H1 (cell line): ENCODE measurements around the gene MBLAC1. TPM values are rescaled to one million over a fixed set of nuclear protein-coding genes. Genes with fewer than 3 reads are reported as not detected.

Experiments used
- CTCF ChIA-PET: fragments of 300-600 bp; sonication (Branson Sonifier 250); formaldehyde crosslinking; loops from one replicate; lab custom pipeline; 2021; ENCODE audit not compliant: partially characterized antibody; lab: Charles Lee
- POLR2A ChIA-PET: fragments of 300-600 bp; sonication (Branson Sonifier 250); formaldehyde crosslinking; loops from one replicate; lab custom pipeline; 2021; ENCODE audit warnings: inconsistent platforms; ENCODE audit not compliant: partially characterized antibody; lab: Charles Lee
- DNase-seq, 2 experiments: peaks; one replicate each; pipeline versions ENCODE4 v3.0.0 to v3.0.0-alpha.2; 2010 to 2022; ENCODE audit warnings: low spot score in 2 of 2, low read depth in 1 of 2, mixed read lengths in 1 of 2
- FAIRE-seq: peaks from 2 replicates; lab custom pipeline; 2011; peaks lifted over from hg19 to GRCh38; lab: Jason Lieb, UNC
- H2AFZ ChIP-seq: 2 replicates; pipeline ENCODE4 v1.8.1; 2012; ENCODE audit warnings: low read length, inconsistent platforms
- H2AK5ac ChIP-seq: 2 replicates; pipeline ENCODE4 v1.6.1; 2013; ENCODE audit warnings: low read depth, low read length
- H2BK120ac ChIP-seq: replicated peaks from 2 replicates; pipeline ENCODE3; 2013; ENCODE audit warnings: low read depth, low read length, inconsistent platforms
- H2BK12ac ChIP-seq: 2 replicates; pipeline ENCODE4 v1.6.1; 2013; ENCODE audit warnings: low read depth, low read length
- H2BK15ac ChIP-seq: 2 replicates; pipeline ENCODE4 v1.6.1; 2013; ENCODE audit warnings: low read length
- H2BK20ac ChIP-seq: 2 replicates; pipeline ENCODE4 v1.6.1; 2013; ENCODE audit warnings: low read length
- H2BK5ac ChIP-seq: 2 replicates; pipeline ENCODE4 v1.6.1; 2013; ENCODE audit warnings: low read depth, low read length
- H3K14ac ChIP-seq: 2 replicates; pipeline ENCODE4 v1.6.1; 2013; ENCODE audit warnings: inconsistent platforms; ENCODE audit not compliant: insufficient read length
- H3K18ac ChIP-seq: 2 replicates; pipeline ENCODE4 v1.6.1; 2013; ENCODE audit warnings: low read length; ENCODE audit errors: extremely low read depth
- H3K23ac ChIP-seq: 2 replicates; pipeline ENCODE4 v1.6.1; 2013; ENCODE audit warnings: inconsistent platforms; ENCODE audit not compliant: insufficient read length
- H3K23me2 ChIP-seq: 2 replicates; pipeline ENCODE4 v1.6.1; 2013; ENCODE audit warnings: low read depth, low read length
- H3K27ac ChIP-seq: 2 replicates; pipeline ENCODE4 v1.6.1; 2011; ENCODE audit warnings: low read depth, low read length, inconsistent platforms
- H3K27me3 ChIP-seq, 4 experiments: replicated peaks in 1 of 4; 1 replicate in 1 of 4; 2 replicates in 3 of 4; pipeline versions ENCODE4 v1.6.1 to v1.8.1; 2011 to 2013; ENCODE audit warnings: low read length in 3 of 4, mild to moderate bottlenecking in 3 of 4, inconsistent platforms in 2 of 4, mixed read lengths in 2 of 4, moderate library complexity in 1 of 4; ENCODE audit not compliant: control insufficient read depth in 3 of 4, insufficient read depth in 3 of 4; ENCODE audit errors: extremely low read depth in 1 of 4
- H3K36me3 ChIP-seq, 4 experiments: 2 replicates each; pipeline versions ENCODE4 v1.6.1 to v1.8.1; 2011 to 2013; ENCODE audit warnings: mild to moderate bottlenecking in 4 of 4, low read length in 3 of 4, moderate library complexity in 2 of 4, control low read depth in 1 of 4, inconsistent platforms in 1 of 4; ENCODE audit not compliant: insufficient read depth in 4 of 4, control insufficient read depth in 2 of 4
- H3K4ac ChIP-seq: replicated peaks from 2 replicates; pipeline ENCODE3; 2013; ENCODE audit warnings: low read length, low read depth, mixed read lengths, inconsistent platforms; ENCODE audit not compliant: insufficient read length
- H3K4me1 ChIP-seq, 4 experiments: replicated peaks in 1 of 4; 1 replicate in 1 of 4; 2 replicates in 3 of 4; pipeline versions ENCODE4 v1.6.1 to v1.8.1; 2011 to 2013; ENCODE audit warnings: low read length in 3 of 4, inconsistent platforms in 2 of 4, mixed read lengths in 1 of 4; ENCODE audit not compliant: insufficient read depth in 4 of 4, control insufficient read depth in 3 of 4
- H3K4me2 ChIP-seq, 2 experiments: 2 replicates each; pipeline versions ENCODE4 v1.6.1 to v1.8.1; 2011 to 2013; ENCODE audit warnings: low read depth in 2 of 2, low read length in 2 of 2, control low read depth in 1 of 2, inconsistent platforms in 1 of 2, mild to moderate bottlenecking in 1 of 2; ENCODE audit not compliant: insufficient read depth in 1 of 2
- H3K4me3 ChIP-seq, 4 experiments: fragments of 200-600, 300-600 bp in 1 of 4; sonication (generic), shearing (Covaris generic), sonication (Bioruptor Twin) in 1 of 4; 2 replicates each; pipeline versions ENCODE4 v1.5.1 to v1.8.1; 2011 to 2016; ENCODE audit warnings: low read length in 4 of 4, low read depth in 3 of 4, control low read depth in 2 of 4, inconsistent platforms in 2 of 4, mild to moderate bottlenecking in 2 of 4, mixed read lengths in 1 of 4, moderate library complexity in 1 of 4; ENCODE audit not compliant: insufficient read depth in 2 of 4; ENCODE audit errors: extremely low read depth in 1 of 4
- H3K56ac ChIP-seq: replicated peaks from 2 replicates; pipeline ENCODE3; 2013; ENCODE audit warnings: low read depth, mild to moderate bottlenecking, mixed read lengths, low read length, inconsistent platforms; ENCODE audit not compliant: insufficient read length
- H3K79me1 ChIP-seq: 2 replicates; pipeline ENCODE4 v1.6.1; 2013; ENCODE audit warnings: low read depth, low read length, control low read depth
- H3K79me2 ChIP-seq, 2 experiments: 2 replicates each; pipeline versions ENCODE4 v1.6.1 to v1.8.1; 2012 to 2013; ENCODE audit warnings: low read length in 2 of 2, mild to moderate bottlenecking in 2 of 2, inconsistent platforms in 1 of 2; ENCODE audit not compliant: insufficient read depth in 2 of 2, control insufficient read depth in 1 of 2
- H3K9ac ChIP-seq, 4 experiments: replicated peaks in 1 of 4; 1 replicate in 1 of 4; 2 replicates in 3 of 4; pipeline versions ENCODE4 v1.6.1 to v1.8.1; 2011 to 2013; ENCODE audit warnings: low read depth in 3 of 4, low read length in 3 of 4, control low read depth in 2 of 4, mild to moderate bottlenecking in 2 of 4, moderate library complexity in 2 of 4, inconsistent platforms in 1 of 4; ENCODE audit errors: extremely low read depth in 1 of 4
- H3K9me3 ChIP-seq, 2 experiments: 2 replicates each; pipeline versions ENCODE4 v1.6.1 to v1.8.1; 2012 to 2013; ENCODE audit warnings: mild to moderate bottlenecking in 2 of 2, moderate library complexity in 2 of 2, control low read depth in 1 of 2, inconsistent platforms in 1 of 2, low read depth in 1 of 2, low read length in 1 of 2, mixed read lengths in 1 of 2; ENCODE audit not compliant: insufficient read depth in 2 of 2
- H4K20me1 ChIP-seq, 2 experiments: replicated peaks in 1 of 2; 2 replicates each; pipeline versions ENCODE3 to v1.8.1; 2011 to 2013; ENCODE audit warnings: inconsistent platforms in 2 of 2, low read length in 2 of 2, mild to moderate bottlenecking in 1 of 2; ENCODE audit not compliant: insufficient read depth in 2 of 2, control insufficient read depth in 1 of 2
- H4K5ac ChIP-seq: 2 replicates; pipeline ENCODE4 v1.6.1; 2013; ENCODE audit warnings: low read length, low read depth, mixed read lengths, inconsistent platforms; ENCODE audit not compliant: insufficient read length
- H4K8ac ChIP-seq: 2 replicates; pipeline ENCODE4 v1.8.0; 2013; ENCODE audit warnings: mild to moderate bottlenecking, moderate library complexity, low read length, inconsistent platforms; ENCODE audit not compliant: insufficient read depth; ENCODE audit errors: extremely low read depth
- H4K91ac ChIP-seq: replicated peaks from 2 replicates; pipeline ENCODE3; 2013; ENCODE audit warnings: low read length, mixed read lengths, inconsistent platforms; ENCODE audit not compliant: insufficient read length
- CTCF ChIP-seq, 3 experiments: IDR thresholded peaks; 1 replicate in 2 of 3; 2 replicates in 1 of 3; pipeline versions ENCODE4 v1.5.1 to v1.6.1; 2011; ENCODE audit warnings: low read length in 3 of 3, mild to moderate bottlenecking in 3 of 3, inconsistent platforms in 2 of 3, low read depth in 1 of 3, moderate library complexity in 1 of 3; ENCODE audit not compliant: insufficient read depth in 1 of 3; ENCODE audit errors: control extremely low read depth in 1 of 3
- RAD21 ChIP-seq, 2 experiments: IDR thresholded peaks in 1 of 2; conservative IDR thresholded peaks in 1 of 2; 2 replicates each; pipeline ENCODE4 v1.6.1; 2011; ENCODE audit warnings: low read depth in 2 of 2, low read length in 2 of 2, improper control_type of control experiment in 1 of 2, inconsistent platforms in 1 of 2, mild to moderate bottlenecking in 1 of 2, moderate library complexity in 1 of 2
- SP2 ChIP-seq: IDR thresholded peaks from 2 replicates; pipeline ENCODE4 v1.6.1; 2012; ENCODE audit warnings: mild to moderate bottlenecking, low read length, inconsistent platforms
- WGBS, 2 experiments: shearing (Covaris generic) in 1 of 2; methylation state at CpG; one replicate each; pipeline versions ENCODE4 v1.1.6 to v1.1.7; 2013 to 2015; ENCODE audit warnings: low lambda C conversion rate in 2 of 2, mixed read lengths in 2 of 2, inconsistent platforms in 1 of 2, low coverage in 1 of 2, missing lambda C conversion rate in 1 of 2; ENCODE audit not compliant: insufficient replicate concordance in 2 of 2, insufficient coverage in 1 of 2, insufficient read length in 1 of 2; ENCODE audit errors: extremely low coverage in 1 of 2, missing lambda C conversion rate in 1 of 2; 5-methylcytosine and 5-hydroxymethylcytosine counted together
- polyA plus RNA-seq, 7 experiments: library from polyadenylated mRNA; depleted of rRNA in 3 of 7; stranded (reverse) in 5 of 7; unstranded in 2 of 7; fragments of >200 nt in 5 of 7; fragments of 200-250 nt in 2 of 7; gene quantifications; 1 replicate in 5 of 7; 2 replicates in 1 of 7; 4 replicates in 1 of 7; pipeline versions ENCODE4 v1.2.1 to v1.2.3, GENCODE V29; 2011 to 2013; ENCODE audit warnings: missing spikeins in 2 of 7, mixed read lengths in 2 of 7
- total RNA-seq: library from RNA; stranded (reverse); fragmentation: NEBNext Ultra II Directional; extraction: Animal tissue kit (Norgen Biotek cat#: 25700); gene quantifications from 2 replicates; pipeline ENCODE4 v1.2.1, GENCODE V29; 2021

Gene MBLAC1
- total and polyA plus RNA-seq, 2 of the 8 experiments (the other 6 are each of a cell fraction or from before 2014, with no cell fraction given), result 1.00 to 1.7 TPM

DNA sequence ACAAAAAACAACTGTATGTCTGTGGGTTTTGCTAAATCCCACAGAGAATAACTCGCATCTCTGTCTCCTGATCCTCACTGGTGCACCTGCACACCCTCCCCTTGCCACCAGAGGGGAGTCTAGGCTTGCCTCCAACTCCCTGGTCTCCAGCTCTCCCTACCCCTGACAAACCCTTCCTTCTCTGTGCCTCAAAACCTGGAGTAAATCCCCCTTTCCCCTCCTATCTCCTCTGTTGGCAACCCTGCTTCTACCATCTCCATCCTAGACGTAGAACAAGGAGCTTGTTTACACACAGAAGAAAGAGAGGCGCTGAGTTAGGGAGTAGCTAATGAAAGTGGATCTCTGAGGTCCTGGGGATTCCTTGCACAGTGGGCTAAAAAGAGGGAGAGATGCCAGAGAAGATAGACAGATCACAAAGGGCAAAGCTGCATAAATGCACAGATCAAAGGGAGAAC lies 6.0 kb downstream of the MBLAC1 start:
- no peak overlapping the region for H4K5ac ChIP-seq
- H3K9me3 ChIP-seq, result no peaks in the 10 kb centered on the region
- H3K79me2 ChIP-seq, result no peaks in the 10 kb centered on the region
- H2AK5ac ChIP-seq, result no peak overlapping the region
- no peaks in the 10 kb centered on the region for H3K79me1 ChIP-seq
- 18% methylated on average over 3 of the region's 3 CpGs; no CpG with 5 or more reads in 1 of the 2 experiments for WGBS, 2 experiments
- no peak overlapping the region for H4K8ac ChIP-seq
- ChIA-PET CTCF (interaction anchor here (0.6 to 9.0 kb wide), 40 partner anchors 9 to 498 kb away, joined by 3 to 108 read pairs (median 6); partner anchors contain the start of genes AP4M1, GAL3ST4, LAMTOR4 and MCM7), POLR2A (interaction anchor here (0.5 to 3.3 kb wide), 17 partner anchors 9 to 85 kb away, joined by 3 to 14 read pairs (median 5); partner anchors contain the start of genes AP4M1, GAL3ST4, GPC2 and MCM7)
- FAIRE-seq (peak; percentile 48), DNase-seq (peak in 1 of 2 experiments; percentile 81)
- TF ChIP-seq SP2, result no peak
- TF ChIP-seq CTCF (IDR thresholded peaks at IDR 0.05; ENCODE audit: control extremely low read depth in 1 of 3, insufficient read depth in 1 of 3, low read depth in 1 of 3, low read length in 3 of 3), result peak; percentile 92 to 98 (median 97)
- peak; percentile 97 to 98 for TF ChIP-seq RAD21 (IDR thresholded peaks at IDR 0.05 in 1 of 2, conservative IDR thresholded peaks at IDR 0.05 in 1 of 2; ENCODE audit: low read depth in 2 of 2, low read length in 2 of 2)
- no peak overlapping the region for H3K27ac ChIP-seq
- no peaks in the 10 kb centered on the region for H3K36me3 ChIP-seq
- H4K91ac ChIP-seq, result no peak overlapping the region
- H2BK12ac ChIP-seq, result no peak overlapping the region
- no peak overlapping the region for H3K4me3 ChIP-seq
- H3K27me3 ChIP-seq, result peaks cover 0 to 11% (median 0%) of the 10 kb centered on the region in 4 experiments; a peak in 2 of 7 replicates
- H2BK20ac ChIP-seq, result 0 out of 2 replicates have a peak overlapping the region, but pooled peaks have one; percentile 17
- H3K23ac ChIP-seq, result no peak overlapping the region
- H2BK15ac ChIP-seq, result no peak overlapping the region
- H3K4ac ChIP-seq, result no peak overlapping the region
- no peak overlapping the region for H3K9ac ChIP-seq
- H4K20me1 ChIP-seq, result no peaks in the 10 kb centered on the region
- H3K23me2 ChIP-seq, result peaks cover 3% of the 10 kb centered on the region; the same call in 1 of the 2 replicates
- H2BK5ac ChIP-seq, result no peak overlapping the region
- no peak overlapping the region for H3K14ac ChIP-seq
- H3K4me1 ChIP-seq, result peaks cover 0 to 8% (median 0%) of the 10 kb centered on the region in 4 experiments; a peak in 2 of 7 replicates
- H3K18ac ChIP-seq, result no peak overlapping the region
- H2AFZ ChIP-seq, result no peak overlapping the region
- H3K4me2 ChIP-seq, result no peak overlapping the region
- H3K56ac ChIP-seq, result no peak overlapping the region
- H2BK120ac ChIP-seq, result no peak overlapping the region
